Measurements from ENCODE around the gene LAT.
A peak's percentile ranks its signal among the peaks of the same experiment; 100 is the strongest.
"Not testable (repeated sequence)": the region's sequence is repeated elsewhere in the genome, so short reads cannot be mapped to it uniquely, and the experiment has no call there.

LAT gene

GRCh38 chr16:28977703-28978662, 6.9 kb upstream of the LAT start:
- no peak for DNase-seq (ENCODE audit: low read depth)
- peak; percentile 76 for TF ChIP-seq CTCF (IDR thresholded peaks at IDR 0.05; ENCODE audit: control insufficient read depth, extremely low read depth, insufficient read depth)
- no peak overlapping the region for H3K4me3 ChIP-seq (ENCODE audit: low read depth, low read length)

GRCh38 chr16:28980330-28980729, 4.5 kb upstream of the LAT start:
- not testable (repeated sequence) for H3K4me3 ChIP-seq (ENCODE audit: low read depth, low read length); DNase-seq (ENCODE audit: low read depth)

- H3K4me3 ChIP-seq (ENCODE audit: low read depth, low read length), result no peak overlapping the region
- no peak for TF ChIP-seq CTCF (IDR thresholded peaks at IDR 0.05; ENCODE audit: control insufficient read depth, extremely low read depth, insufficient read depth)
- no peak for DNase-seq (ENCODE audit: low read depth)
Measured at GRCh38 chr16:28980929-28981328, 3.9 kb upstream of the LAT start.

- TF ChIP-seq CTCF (IDR thresholded peaks at IDR 0.05; ENCODE audit: control insufficient read depth, extremely low read depth, insufficient read depth), result peak; percentile 22; the same call in 1 of the 2 replicates
- no peak for DNase-seq (ENCODE audit: low read depth)
- no peak overlapping the region for H3K4me3 ChIP-seq (ENCODE audit: low read depth, low read length)
Measured at GRCh38 chr16:28981517-28981916, 3.3 kb upstream of the LAT start.

GRCh38 chr16:28982418-28982817, 2.4 kb upstream of the LAT start:
- H3K4me3 ChIP-seq (ENCODE audit: low read depth, low read length), result no peak overlapping the region
- TF ChIP-seq CTCF (IDR thresholded peaks at IDR 0.05; ENCODE audit: control insufficient read depth, extremely low read depth, insufficient read depth), result no peak
- DNase-seq (ENCODE audit: low read depth), result no peak

GRCh38 chr16:28982949-28983348, 1.9 kb upstream of the LAT start:
- DNase-seq (ENCODE audit: low read depth), result no peak
- no peak for TF ChIP-seq CTCF (IDR thresholded peaks at IDR 0.05; ENCODE audit: control insufficient read depth, extremely low read depth, insufficient read depth)
- no peak overlapping the region for H3K4me3 ChIP-seq (ENCODE audit: low read depth, low read length)

- no peak for DNase-seq (ENCODE audit: low read depth)
- no peak overlapping the region for H3K4me3 ChIP-seq (ENCODE audit: low read depth, low read length)
- TF ChIP-seq CTCF (IDR thresholded peaks at IDR 0.05; ENCODE audit: control insufficient read depth, extremely low read depth, insufficient read depth), result no peak
Measured at GRCh38 chr16:28983644-28984043, 1.2 kb upstream of the LAT start.

All from LNCaP clone FGC (cell line).